ENCODE data around the gene CMSS1.

The CMSS1 gene

GRCh38 chr3:100008081-100008698, 190.5 kb downstream of the CMSS1 start:
- no peak overlapping the region for H3K4me3 ChIP-seq (ENCODE audit: low read depth, low read length)
- no peak for DNase-seq (ENCODE audit: low read depth)
- no peak for TF ChIP-seq CTCF (IDR thresholded peaks at IDR 0.05; ENCODE audit: insufficient read depth, low read depth, low read length, missing control alignments)

- H3K4me3 ChIP-seq (ENCODE audit: low read depth, low read length): no peak overlapping the region
- TF ChIP-seq CTCF (IDR thresholded peaks at IDR 0.05; ENCODE audit: insufficient read depth, low read depth, low read length, missing control alignments): no peak
- DNase-seq (ENCODE audit: low read depth): no peak
These were observed 191.8 kb downstream of the CMSS1 start for GRCh38 chr3:100009276-100010086.

- no peak for DNase-seq (ENCODE audit: low read depth)
These were observed 192.4 kb downstream of the CMSS1 start for GRCh38 chr3:100010087-100010417.

GRCh38 chr3:100018806-100019205, 201.1 kb downstream of the CMSS1 start:
- no peak overlapping the region for H3K4me3 ChIP-seq (ENCODE audit: low read depth, low read length)
- no peak for TF ChIP-seq CTCF (IDR thresholded peaks at IDR 0.05; ENCODE audit: insufficient read depth, low read depth, low read length, missing control alignments)
- no peak for DNase-seq (ENCODE audit: low read depth)

More at GRCh38 chr3:100010087-100010417, 192.4 kb downstream of the CMSS1 start:
- no peak for TF ChIP-seq CTCF (IDR thresholded peaks at IDR 0.05; ENCODE audit: insufficient read depth, low read depth, low read length, missing control alignments)
- H3K4me3 ChIP-seq (ENCODE audit: low read depth, low read length): no peak overlapping the region

GRCh38 chr3:100019719-100020118, 202.1 kb downstream of the CMSS1 start:
- TF ChIP-seq CTCF (IDR thresholded peaks at IDR 0.05; ENCODE audit: insufficient read depth, low read depth, low read length, missing control alignments): no peak

GRCh38 chr3:100020876-100021644, 203.4 kb downstream of the CMSS1 start:
- no peak overlapping the region for H3K4me3 ChIP-seq (ENCODE audit: low read depth, low read length)
- TF ChIP-seq CTCF (IDR thresholded peaks at IDR 0.05; ENCODE audit: insufficient read depth, low read depth, low read length, missing control alignments): no peak
- no peak for DNase-seq (ENCODE audit: low read depth)

More at GRCh38 chr3:100019719-100020118, 202.1 kb downstream of the CMSS1 start:
- no peak overlapping the region for H3K4me3 ChIP-seq (ENCODE audit: low read depth, low read length)
- no peak for DNase-seq (ENCODE audit: low read depth)

Data from GM12865 (cell line).